Measurements from ENCODE around the gene NNT.

Gene NNT

DNA sequence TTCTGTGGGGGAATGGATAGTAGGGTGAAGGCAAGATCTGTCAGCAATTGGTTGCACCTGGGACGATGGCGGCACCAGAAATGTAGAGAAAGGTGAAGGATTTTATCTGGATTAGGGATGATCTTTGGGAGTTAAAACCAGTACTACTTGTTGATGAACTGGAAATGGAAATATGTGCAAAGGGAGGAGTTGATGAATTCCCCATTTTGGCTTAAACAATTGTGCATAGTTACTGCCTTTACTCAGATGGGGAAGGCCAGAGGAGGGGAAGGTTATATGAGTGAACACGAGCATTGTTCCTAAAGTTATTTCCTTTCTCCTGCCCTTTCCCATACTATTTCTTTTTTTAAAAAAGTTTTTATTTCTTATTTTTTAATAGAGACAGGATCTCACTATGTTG, 19.1 kb downstream of the NNT start:
- no peak for DNase-seq (ENCODE audit: low read depth in 2 of 2, low spot score in 1 of 2)

GRCh38 chr5:43623048-43623680, 20.2 kb downstream of the NNT start:
- DNase-seq (ENCODE audit: low read depth in 2 of 2, low spot score in 1 of 2) = no peak

DNA sequence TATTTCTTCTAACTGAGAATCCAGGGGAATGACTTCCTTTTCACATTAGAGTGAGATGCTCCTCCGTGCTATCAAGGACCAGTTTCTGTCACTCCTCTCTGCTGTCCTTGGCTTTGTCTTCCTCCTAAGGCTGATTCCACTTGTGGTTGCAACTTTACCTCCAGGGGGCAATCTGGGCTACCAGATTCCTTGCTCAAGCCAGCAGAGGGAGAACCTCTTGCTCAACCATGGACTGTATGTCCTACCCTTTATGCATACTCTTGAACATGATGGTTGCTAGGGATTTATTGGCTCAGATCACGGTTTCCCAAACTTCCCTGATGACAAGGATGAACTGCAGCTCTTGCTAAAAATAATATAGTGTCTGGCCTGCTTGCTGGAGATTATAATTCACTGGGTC, 24.0 kb downstream of the NNT start:
- no peak for DNase-seq (ENCODE audit: low read depth in 2 of 2, low spot score in 1 of 2)

- DNase-seq (ENCODE audit: low read depth in 2 of 2, low spot score in 1 of 2) = no peak
Measured at GRCh38 chr5:43631182-43631910, 28.4 kb downstream of the NNT start.

- no peak for DNase-seq (ENCODE audit: low read depth in 2 of 2, low spot score in 1 of 2)
Measured at GRCh38 chr5:43634621-43635020, 31.6 kb downstream of the NNT start.

- no peak for DNase-seq (ENCODE audit: low read depth in 2 of 2, low spot score in 1 of 2)
Measured at GRCh38 chr5:43635374-43635773, 32.4 kb downstream of the NNT start.

GRCh38 chr5:43636076-43636475, 33.1 kb downstream of the NNT start:
- DNase-seq (ENCODE audit: low read depth in 2 of 2, low spot score in 1 of 2) = no peak

GRCh38 chr5:43637416-43637815, 34.4 kb downstream of the NNT start:
- no peak for DNase-seq (ENCODE audit: low read depth in 2 of 2, low spot score in 1 of 2)

DNA sequence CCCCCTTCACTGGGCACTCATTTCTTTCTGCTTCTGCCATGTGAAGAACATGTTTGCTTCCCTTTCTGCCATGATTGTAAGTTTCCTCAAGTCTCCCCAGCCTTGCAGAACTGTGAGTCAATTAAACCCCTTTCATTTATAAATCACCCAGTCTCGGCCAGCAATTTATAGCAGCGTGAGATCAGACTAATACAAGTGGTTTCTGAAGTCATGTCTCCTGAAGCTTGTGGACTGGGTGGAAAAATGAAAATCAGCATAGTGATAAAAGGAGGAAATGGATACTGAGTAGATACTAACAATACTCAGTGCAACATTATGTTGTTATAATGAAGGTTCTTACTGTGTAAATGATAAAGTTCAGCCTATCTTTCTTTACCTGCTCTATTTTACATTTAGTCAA, 35.1 kb downstream of the NNT start:
- DNase-seq (ENCODE audit: low read depth in 2 of 2, low spot score in 1 of 2) = no peak

DNA sequence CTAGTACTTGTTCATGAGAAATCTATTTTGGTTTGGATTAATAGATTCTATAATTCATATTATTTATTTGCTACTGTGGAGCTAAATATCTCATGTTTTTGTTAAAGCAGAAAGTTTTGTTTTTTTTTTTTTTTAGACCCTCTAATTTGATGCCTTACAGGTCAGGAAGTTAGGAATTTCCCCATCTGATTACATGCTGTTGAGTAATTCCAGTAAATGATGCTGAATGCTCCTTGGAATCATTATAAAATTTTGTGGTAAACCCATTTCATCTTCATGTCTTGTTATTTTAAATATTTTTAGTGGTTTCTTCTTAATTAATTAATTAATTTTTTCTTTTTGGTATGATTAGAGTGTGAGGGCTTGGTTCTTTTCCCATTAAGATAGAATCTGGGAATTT, 35.6 kb downstream of the NNT start:
- DNase-seq (ENCODE audit: low read depth in 2 of 2, low spot score in 1 of 2) = no peak

- DNase-seq (ENCODE audit: low read depth in 2 of 2, low spot score in 1 of 2) = no peak
Measured at GRCh38 chr5:43639566-43639965, 36.6 kb downstream of the NNT start.

DNA sequence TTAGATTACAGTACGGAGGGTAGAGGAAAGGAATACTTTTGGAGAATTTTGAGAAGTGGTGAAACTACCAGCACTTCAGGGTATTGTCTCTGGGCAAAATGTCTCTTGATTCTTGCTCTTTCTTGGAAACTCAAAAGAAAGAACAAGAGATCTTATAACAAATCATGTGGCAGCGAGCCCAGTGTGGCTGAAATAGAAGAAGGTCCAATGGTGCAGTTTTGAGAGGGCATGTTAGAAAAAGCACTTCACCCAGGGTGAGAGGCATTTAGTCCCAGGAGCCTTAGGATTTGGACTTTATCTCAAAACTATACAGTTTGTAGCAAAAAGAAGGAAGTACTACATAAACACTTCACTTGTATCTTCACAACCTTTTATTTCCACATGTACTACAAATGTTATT, 39.4 kb downstream of the NNT start:
- DNase-seq (ENCODE audit: low read depth in 2 of 2, low spot score in 1 of 2) = no peak

- no peak for DNase-seq (ENCODE audit: low read depth in 2 of 2, low spot score in 1 of 2)
Measured at GRCh38 chr5:43643327-43643726, 40.3 kb downstream of the NNT start.

GRCh38 chr5:43643750-43644149, 40.8 kb downstream of the NNT start:
- DNase-seq (ENCODE audit: low read depth in 2 of 2, low spot score in 1 of 2) = no peak

- DNase-seq (ENCODE audit: low read depth in 2 of 2, low spot score in 1 of 2) = no peak
Measured at GRCh38 chr5:43646992-43647391, 44.0 kb downstream of the NNT start.

- no peak for DNase-seq (ENCODE audit: low read depth in 2 of 2, low spot score in 1 of 2)
Measured at GRCh38 chr5:43647789-43648188, 44.8 kb downstream of the NNT start.

- no peak for DNase-seq (ENCODE audit: low read depth in 2 of 2, low spot score in 1 of 2)
Measured at GRCh38 chr5:43648499-43649124, 45.6 kb downstream of the NNT start.

- no peak for DNase-seq (ENCODE audit: low read depth in 2 of 2, low spot score in 1 of 2)
Measured at GRCh38 chr5:43649256-43649655, 46.3 kb downstream of the NNT start.

GRCh38 chr5:43652537-43653302, 49.7 kb downstream of the NNT start:
- DNase-seq (ENCODE audit: low read depth in 2 of 2, low spot score in 1 of 2) = no peak

DNA sequence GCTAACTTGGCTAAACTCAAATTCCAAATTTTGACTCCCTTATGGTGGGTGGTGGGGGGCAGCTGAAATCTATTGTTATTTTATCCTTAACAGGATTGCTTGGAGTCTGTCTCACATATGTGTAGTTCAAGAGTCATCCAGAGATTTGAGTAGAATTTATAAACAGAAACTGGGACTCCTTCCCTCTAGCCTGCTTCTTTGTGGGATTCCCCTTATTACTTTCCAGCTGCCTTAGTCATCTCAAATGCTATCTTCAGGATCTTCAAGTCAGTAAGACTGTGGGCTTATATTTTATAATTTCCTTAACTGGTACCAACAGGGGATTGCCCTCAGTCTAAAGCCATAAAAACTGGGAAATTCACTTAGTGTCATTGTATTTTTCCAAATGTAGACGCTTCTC, 55.5 kb downstream of the NNT start:
- DNase-seq (ENCODE audit: low read depth in 2 of 2, low spot score in 1 of 2) = no peak

DNA sequence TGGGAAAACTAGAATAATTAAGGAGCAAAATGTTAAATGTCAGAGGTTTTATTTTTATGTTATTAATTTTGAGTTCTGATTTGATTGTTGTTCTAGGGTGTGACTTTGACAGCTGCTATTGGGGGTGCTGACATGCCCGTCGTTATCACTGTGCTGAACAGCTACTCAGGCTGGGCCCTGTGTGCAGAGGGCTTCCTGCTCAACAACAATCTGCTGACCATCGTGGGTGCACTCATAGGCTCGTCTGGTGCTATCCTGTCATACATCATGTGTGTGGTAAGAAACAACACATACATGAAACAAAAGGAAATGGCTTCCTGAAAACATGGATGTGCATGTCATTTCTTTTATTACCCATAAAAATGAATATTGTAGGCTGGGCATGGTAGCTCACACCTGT, 56.1 kb downstream of the NNT start:
- no peak for DNase-seq (ENCODE audit: low read depth in 2 of 2, low spot score in 1 of 2)

DNA sequence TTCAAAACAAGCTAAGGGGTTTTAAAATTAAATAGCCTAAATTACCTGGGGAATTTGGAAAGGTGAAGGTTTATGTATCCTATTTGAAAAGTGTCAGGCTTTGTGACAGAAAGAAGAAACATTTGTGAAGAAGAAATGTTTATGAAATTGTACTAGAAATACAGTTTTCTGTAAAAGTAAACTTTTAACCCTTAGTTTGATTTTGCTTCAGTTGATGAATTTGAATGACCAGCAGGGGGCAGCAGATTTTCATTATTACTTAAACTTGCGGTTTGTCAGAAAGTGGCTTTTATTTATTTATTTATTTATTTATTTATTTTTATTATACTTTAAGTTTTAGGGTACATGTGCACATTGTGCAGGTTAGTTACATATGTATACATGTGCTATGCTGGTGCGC, 58.1 kb downstream of the NNT start:
- no peak for DNase-seq (ENCODE audit: low read depth in 2 of 2, low spot score in 1 of 2)
